Parathyroid adenoma (tissue), 2 donors: ENCODE results near the gene PRDM16.

ENCODE experiments used
- H2AFZ ChIP-seq: fragments of 300-600 bp; sonication (generic); one replicate; pipeline ENCODE4 v1.7.0; 2017; ENCODE audit warnings: antibody characterized with exemption, mild to moderate bottlenecking
- H3K27ac ChIP-seq: fragments of 300-600 bp; sonication (generic); one replicate; pipeline ENCODE4 v1.7.0; 2017
- H3K27me3 ChIP-seq: fragments of 300-600 bp; sonication (generic); one replicate; pipeline ENCODE4 v1.7.0; 2017; ENCODE audit warnings: low read length; ENCODE audit not compliant: control insufficient read depth, insufficient read depth
- H3K36me3 ChIP-seq: fragments of 300-600 bp; sonication (generic); one replicate; pipeline ENCODE4 v1.7.0; 2017; ENCODE audit warnings: low read length; ENCODE audit not compliant: control insufficient read depth, insufficient read depth
- H3K4me1 ChIP-seq: fragments of 300-600 bp; sonication (generic); one replicate; pipeline ENCODE4 v1.7.0; 2017; ENCODE audit warnings: control low read depth
- H3K4me2 ChIP-seq: fragments of 300-600 bp; sonication (generic); one replicate; pipeline ENCODE4 v1.7.0; 2017; ENCODE audit warnings: low read length
- H3K4me3 ChIP-seq: fragments of 300-600 bp; sonication (generic); one replicate; pipeline ENCODE4 v1.7.0; 2017; ENCODE audit warnings: low read depth, low read length
- H3K79me2 ChIP-seq: fragments of 300-600 bp; sonication (generic); one replicate; pipeline ENCODE4 v1.7.0; 2017; ENCODE audit warnings: control low read depth
- H3K9ac ChIP-seq: fragments of 300-600 bp; sonication (generic); one replicate; pipeline ENCODE4 v1.7.0; 2017; ENCODE audit warnings: mild to moderate bottlenecking
- H3K9me3 ChIP-seq: fragments of 300-600 bp; sonication (generic); one replicate; pipeline ENCODE4 v1.7.0; 2017; ENCODE audit warnings: low read length; ENCODE audit not compliant: control insufficient read depth
- CTCF ChIP-seq: fragments of 300-600 bp; sonication (generic); IDR thresholded peaks from one replicate; pipeline ENCODE4 v1.7.0; 2017; ENCODE audit warnings: antibody characterized with exemption, mild to moderate bottlenecking
- donor health status: primary hyperparathyroidism.

Gene PRDM16

GRCh38 chr1:3326516-3327388 lies 257.7 kb downstream of the PRDM16 start:
- Histone ChIP-seq H2AFZ (no peak overlapping the region), H3K27me3 (no peaks in the 10 kb centered on the region), H3K4me3 (no peak overlapping the region), H3K36me3 (no peaks in the 10 kb centered on the region), H3K27ac (no peak overlapping the region), H3K9ac (no peak overlapping the region), H3K79me2 (no peaks in the 10 kb centered on the region), H3K4me2 (no peak overlapping the region), H3K9me3 (no peaks in the 10 kb centered on the region), H3K4me1 (no peaks in the 10 kb centered on the region)
- TF ChIP-seq CTCF, result no peak

GRCh38 chr1:3327389-3327702 lies 258.3 kb downstream of the PRDM16 start:
- no peaks in the 10 kb centered on the region for H3K27me3 ChIP-seq
- H3K36me3 ChIP-seq, result no peaks in the 10 kb centered on the region
- H3K4me3 ChIP-seq, result no peak overlapping the region
- no peak overlapping the region for H3K4me2 ChIP-seq
- no peak for TF ChIP-seq CTCF
- H2AFZ ChIP-seq, result no peak overlapping the region
- H3K9ac ChIP-seq, result no peak overlapping the region
- no peaks in the 10 kb centered on the region for H3K4me1 ChIP-seq
- no peaks in the 10 kb centered on the region for H3K79me2 ChIP-seq
- H3K27ac ChIP-seq, result no peak overlapping the region
- no peaks in the 10 kb centered on the region for H3K9me3 ChIP-seq

GRCh38 chr1:3327936-3328590 lies 259.1 kb downstream of the PRDM16 start:
- H3K27me3 ChIP-seq, result no peaks in the 10 kb centered on the region
- H2AFZ ChIP-seq, result no peak overlapping the region
- no peak for TF ChIP-seq CTCF
- H3K9me3 ChIP-seq, result no peaks in the 10 kb centered on the region
- H3K36me3 ChIP-seq, result no peaks in the 10 kb centered on the region
- H3K4me3 ChIP-seq, result no peak overlapping the region
- no peak overlapping the region for H3K4me2 ChIP-seq
- H3K4me1 ChIP-seq, result no peaks in the 10 kb centered on the region
- no peak overlapping the region for H3K27ac ChIP-seq
- H3K79me2 ChIP-seq, result no peaks in the 10 kb centered on the region
- H3K9ac ChIP-seq, result no peak overlapping the region

GRCh38 chr1:3329640-3330281 lies 260.8 kb downstream of the PRDM16 start:
- Histone ChIP-seq H3K9ac (no peak overlapping the region), H3K9me3 (no peaks in the 10 kb centered on the region), H3K4me2 (no peak overlapping the region), H3K4me3 (no peak overlapping the region), H3K36me3 (no peaks in the 10 kb centered on the region), H2AFZ (no peak overlapping the region), H3K27ac (no peak overlapping the region), H3K4me1 (no peaks in the 10 kb centered on the region), H3K79me2 (no peaks in the 10 kb centered on the region), H3K27me3 (no peaks in the 10 kb centered on the region)
- no peak for TF ChIP-seq CTCF
